GM18519 (cell line): ENCODE measurements around the gene STK32C.
"Not testable (repeated sequence)": the region's sequence is repeated elsewhere in the genome, so short reads cannot be mapped to it uniquely, and the experiment has no call there.

Experiments used
- ATAC-seq: cut with Tn5 transposase; IDR thresholded peaks from one replicate; pipeline ENCODE4 v1.9.1; 2021; ENCODE audit warnings: mild to moderate bottlenecking, moderate library complexity; ENCODE audit not compliant: unreplicated experiment, low FRiP score

Gene STK32C

DNA sequence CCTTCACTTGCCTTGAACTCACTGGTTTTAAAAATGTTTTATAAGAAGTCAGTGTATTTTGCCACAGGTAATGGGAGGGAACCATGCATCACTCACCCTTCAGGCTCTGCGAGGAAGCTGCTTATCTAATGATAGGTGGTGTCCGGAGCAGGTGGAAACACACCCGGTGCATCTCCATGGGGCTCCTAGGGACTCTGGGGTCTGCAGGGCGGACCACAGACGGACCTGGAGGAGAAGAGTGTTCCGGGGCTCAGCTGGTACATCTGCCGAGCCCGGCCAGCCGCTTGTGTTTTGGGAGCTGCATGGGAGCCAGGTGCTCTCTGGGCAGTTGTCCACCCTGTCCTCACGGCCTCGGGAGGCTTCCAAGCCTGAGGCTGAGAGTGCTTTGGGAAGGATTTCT is 31.5 kb upstream of the STK32C start:
- ATAC-seq = no peak

- ATAC-seq = no peak
These were observed 31.1 kb upstream of the STK32C start for GRCh38 chr10:132338876-132339275.

DNA sequence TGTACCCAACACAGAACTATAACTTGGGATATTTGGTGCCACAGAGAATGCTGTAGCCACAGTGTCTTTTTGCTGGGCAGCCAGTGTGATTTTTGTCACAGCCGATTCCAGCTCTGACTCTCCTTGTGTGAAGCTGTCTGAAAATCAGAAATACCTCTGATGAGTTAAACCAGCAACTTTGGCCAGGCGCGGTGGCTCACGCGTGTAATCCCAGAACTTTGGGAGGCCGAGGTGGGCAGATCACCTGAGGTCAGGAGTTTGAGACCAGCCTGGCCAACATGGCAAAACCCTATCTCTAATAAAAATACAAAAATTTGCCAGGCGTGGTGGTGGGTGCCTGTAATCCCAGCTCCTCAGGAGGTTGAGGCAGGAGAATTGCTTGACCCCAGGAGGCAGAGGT is 30.1 kb upstream of the STK32C start:
- ATAC-seq = not testable (repeated sequence)

GRCh38 chr10:132336919-132337407 is 29.2 kb upstream of the STK32C start:
- ATAC-seq = no peak

DNA sequence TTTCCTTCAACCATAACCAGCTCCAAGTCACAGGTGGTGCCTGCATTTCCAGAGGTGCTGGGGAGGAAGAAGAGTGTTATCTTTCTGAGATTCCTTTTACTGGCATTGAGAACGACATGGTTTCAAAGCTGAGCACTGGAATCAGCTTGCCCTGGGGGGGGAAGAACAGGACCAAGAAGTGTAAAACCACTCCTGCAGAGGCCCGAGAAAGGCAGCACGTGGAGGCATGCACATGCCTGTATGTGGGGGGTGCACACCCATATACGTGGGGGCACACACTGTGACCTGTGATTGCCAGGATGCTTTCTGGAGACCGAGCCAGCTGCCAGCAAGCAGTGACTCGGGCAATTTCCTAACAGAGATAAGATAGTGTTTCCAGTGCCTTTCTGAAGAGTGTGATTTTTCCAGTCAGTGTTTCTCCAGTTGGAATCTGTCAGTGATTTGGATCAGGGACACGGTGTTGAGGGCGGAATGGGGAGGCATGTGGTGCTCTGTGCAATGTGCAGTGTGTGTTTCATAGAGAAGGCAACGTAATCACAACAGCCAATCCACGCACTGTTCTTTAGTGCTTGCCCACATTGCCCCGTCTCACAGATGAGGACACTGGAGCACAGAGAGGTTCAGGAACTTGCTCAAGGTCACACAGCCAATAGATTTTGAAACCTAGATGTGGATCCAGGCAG is 28.5 kb upstream of the STK32C start:
- ATAC-seq = no peak

DNA sequence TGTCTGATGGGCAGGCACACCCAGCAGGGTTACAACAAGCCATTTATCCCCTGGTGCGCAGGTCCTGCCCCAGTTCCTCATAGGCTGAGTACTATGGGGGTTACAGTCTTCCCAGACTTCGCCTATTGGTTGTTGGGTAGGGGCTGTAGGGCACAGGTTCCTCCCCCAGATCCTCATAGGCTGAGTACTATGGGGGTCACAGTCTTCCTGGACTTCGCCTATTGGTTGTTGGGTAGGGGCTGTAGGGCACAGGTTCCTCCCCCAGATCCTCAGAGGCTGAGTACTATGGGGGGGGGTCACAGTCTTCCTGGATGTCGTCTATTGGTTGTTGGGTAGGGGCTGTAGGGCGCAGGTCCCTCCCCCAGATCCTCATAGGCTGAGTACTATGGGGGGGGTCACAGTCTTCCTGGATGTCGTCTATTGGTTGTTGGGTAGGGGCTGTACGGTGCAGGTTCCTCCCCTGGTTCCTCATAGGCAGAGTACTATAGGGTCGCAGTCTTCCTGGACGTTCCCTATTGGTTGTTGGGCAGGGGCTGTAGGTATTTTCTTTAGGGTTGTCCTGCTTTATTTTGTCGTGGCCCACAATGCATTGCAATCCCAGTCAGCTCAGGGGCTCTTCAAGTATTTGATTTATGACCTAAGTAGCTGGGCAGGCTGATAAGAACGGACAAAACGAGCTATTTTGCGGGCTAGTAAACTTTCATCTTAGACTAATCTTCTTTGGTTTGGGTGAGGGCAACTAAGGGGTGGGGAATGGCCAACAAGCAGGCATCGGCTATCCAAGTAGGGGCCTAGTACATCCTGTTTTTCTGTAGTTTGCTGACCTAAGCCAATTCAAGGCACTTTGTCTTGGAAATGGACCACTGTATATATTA is 27.7 kb upstream of the STK32C start:
- ATAC-seq = peak; percentile 32

DNA sequence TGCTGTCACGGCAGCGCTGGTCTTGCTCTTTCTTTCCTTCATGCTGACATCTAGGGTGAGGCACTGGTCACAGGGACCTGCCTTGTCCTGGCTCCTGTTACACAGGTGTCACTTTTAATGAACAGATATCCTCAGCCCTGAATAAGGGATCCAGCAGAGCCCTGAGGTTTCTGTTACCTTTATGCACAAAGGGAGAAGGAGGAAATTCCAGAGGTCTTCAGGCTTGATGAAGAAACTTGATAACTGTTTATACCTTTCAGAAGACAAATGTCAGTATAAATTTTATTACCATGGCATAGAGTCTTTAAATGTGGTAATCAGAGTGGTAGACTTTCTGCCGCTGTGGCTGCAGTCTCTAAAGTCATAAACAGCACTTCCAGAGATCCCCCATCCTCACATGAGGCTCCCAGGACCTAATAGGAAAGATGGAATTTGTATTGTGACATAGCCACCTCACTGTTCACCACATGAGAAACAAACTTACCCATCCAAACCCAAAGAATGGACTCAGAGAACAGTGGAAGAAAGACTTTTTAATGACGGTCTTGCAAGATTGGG is 27.0 kb upstream of the STK32C start:
- ATAC-seq = no peak

DNA sequence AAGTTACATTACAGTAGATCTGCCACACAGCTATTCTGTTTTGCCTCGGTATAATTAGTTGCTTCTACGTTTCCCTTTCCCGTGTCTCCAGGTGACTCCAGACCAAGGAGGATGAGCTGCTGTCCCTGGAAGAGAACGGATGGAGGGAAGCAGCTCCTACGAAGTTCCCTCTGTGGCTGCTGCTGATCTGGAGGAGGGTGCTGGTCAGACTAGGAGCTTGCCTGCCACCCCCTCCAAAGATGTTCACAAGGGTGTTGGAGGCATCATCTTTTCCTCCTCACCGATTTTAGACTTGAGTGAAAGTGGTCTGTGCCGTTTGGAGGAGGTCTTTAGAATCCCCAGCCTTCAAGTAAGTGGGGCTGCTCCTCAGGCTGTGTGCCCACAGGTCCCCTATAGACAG is 25.6 kb upstream of the STK32C start:
- ATAC-seq = no peak

DNA sequence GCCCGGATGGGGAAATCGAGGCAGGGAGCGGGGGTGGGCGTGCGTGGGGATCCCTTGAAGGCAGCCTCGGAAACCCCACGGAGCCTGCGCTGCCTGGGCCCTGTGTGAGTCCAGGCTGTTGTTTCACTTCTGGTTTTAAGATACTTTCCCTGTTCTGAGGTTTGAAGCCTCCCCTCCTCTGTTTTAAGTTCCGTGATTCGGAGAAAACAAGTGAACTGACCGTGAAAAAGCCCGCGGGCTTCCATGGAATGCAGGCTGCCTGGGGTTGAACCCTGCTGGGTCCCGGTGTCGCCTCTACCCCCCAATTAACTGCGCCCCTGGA is 24.6 kb upstream of the STK32C start:
- ATAC-seq = peak; percentile 27

DNA sequence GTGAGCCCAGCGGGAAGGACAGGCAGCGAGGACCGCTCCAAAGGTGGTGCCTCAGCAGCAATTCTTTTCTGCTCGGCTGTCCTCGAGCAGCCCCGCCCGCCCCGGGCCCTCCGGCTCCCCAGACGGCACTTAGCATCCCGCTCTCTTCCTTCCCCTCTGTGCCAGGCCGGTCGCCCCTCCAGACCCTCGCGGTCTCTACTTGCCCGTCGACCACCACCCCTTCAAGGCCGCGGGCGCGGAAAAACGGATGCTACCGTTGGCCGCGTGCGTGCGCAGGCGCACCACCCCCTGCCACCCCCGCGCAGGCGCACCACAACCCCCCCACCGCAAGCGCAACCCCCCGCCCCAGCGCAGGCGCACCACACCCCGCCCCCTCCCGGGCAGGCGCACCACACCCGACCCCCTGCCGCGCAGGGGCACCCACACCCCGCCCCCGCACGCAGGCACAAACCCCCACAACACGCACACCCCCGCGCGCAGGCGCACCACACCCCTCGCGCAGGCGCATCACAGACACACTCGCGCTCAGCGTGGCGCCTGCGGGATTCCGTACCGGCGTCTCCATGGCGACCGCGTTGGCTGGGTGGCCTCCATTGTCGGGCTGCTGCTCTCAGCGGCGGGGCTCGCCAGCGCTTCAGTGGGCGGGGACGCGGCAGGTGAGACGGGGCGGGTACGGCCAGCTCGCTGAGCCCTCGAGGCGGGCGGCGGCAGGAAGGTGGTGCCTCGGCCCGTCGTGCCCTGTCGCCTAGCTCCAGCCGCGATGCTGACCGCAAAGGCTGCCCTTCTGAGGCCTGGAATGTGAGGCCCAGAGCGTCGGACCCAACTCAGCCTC is 24.1 kb upstream of the STK32C start, which contains the start of gene LRRC27:
TSS of gene LRRC27 (plus strand) at position 593 of the 832 bp plus-strand sequence. CDS start 1,332 bp downstream, outside the sequence.
- ATAC-seq = peak; percentile 68

DNA sequence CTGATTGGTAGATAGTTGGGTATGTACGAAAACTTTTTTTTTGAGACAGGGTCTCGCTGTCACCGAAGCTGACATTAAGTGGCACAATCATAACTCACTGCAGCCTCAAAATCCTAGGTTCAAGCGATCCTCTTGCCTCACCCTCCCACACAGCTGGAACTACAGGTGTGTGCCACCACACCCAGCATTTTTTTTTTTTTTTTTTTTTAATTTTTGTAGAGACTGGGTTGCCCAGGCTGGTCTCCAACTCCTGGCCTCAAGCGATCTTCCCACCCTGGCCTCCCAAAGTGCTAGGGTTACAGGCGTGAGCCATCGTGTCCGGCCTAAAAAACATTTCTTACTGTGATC is 22.7 kb upstream of the STK32C start:
- ATAC-seq = no peak

DNA sequence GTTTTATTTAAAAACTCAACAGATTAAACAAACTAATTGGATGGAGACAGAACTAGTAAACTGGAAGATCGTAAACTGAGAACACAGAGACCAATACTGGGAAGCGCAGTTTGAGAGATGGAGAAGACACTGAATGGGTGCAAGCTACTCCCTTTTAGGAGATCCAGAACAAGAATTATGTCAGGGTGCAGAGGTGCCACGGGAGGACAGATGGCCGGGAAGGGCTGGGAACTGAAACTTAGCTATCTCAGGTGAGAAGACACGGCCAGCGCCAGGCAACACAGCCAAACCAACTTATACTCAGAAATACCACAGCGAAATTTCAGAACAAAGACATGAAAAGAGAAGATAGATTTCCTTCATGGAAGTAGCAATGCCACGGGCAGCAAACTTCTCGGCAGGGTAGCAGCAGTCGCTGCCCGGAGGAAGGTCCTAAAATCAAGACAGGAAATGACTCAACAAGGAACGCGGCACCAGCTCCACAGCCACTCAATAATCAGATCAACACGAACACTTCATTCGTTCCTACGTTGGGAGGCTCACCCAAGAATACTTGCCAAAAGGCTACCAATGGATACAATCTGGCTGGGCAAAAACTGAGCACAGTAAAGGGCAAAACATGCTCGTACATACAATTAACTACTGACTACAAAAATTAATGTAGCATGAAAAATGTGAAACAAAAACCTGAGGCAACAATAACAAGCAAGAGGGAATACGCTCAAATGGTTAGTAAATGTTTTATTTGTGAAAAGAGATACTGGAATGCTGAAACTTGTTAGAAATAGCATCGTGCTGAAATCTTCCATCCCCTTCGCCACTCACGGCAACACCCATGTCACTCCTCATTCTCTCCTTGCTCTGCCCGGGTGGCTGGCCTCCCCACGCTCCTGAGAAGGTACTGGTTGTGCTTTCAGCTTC is 22.1 kb upstream of the STK32C start:
- ATAC-seq = no peak

DNA sequence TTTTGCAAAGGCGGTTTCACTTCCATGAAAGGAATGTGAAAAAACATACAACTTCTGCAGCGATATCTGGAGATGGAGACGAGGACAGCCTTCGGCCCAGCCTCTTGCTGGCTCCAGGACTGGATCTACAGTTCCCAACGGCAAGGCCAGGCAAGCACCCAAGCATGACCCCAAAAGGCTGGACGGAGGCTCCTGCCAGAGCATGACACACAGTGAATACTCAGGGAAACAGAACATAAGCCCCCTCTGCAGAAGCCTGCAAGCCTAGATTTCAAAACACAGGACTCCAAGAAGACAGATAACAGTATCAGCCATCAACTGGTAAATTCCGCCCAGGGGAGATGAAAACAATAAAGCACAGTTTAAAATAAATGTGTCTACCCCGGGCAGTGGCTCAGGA is 21.0 kb upstream of the STK32C start:
- no peak for ATAC-seq

- ATAC-seq = no peak
These were observed 20.4 kb upstream of the STK32C start for GRCh38 chr10:132328106-132328505.

- no peak for ATAC-seq
These were observed 19.2 kb upstream of the STK32C start for GRCh38 chr10:132326925-132327324.

DNA sequence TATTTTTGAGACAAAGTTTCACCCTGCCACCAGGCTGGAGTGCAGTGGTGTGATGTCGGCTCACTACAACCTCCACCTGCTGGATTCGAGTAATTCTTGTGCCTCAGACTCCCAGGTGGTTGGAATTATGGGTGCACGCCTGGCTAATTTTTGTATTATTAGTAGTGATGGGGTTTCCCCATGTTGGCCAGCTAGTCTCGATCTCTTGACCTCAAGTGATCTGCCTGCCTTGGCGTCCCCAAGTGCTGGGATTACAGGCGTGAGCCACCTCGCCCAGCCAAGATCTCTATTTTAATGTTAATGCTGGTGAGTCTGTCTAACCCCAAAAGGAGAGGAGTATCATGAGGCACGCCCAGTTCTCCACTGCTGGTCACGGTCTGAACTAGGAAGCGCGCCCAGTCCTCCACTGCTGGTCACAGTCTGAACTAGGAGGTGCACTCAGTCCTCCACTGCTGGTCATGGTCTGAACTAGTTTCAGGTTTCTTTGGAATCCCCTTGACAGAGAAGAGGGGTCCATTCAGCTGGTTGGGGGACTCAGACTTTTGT is 18.7 kb upstream of the STK32C start:
- no peak for ATAC-seq

GRCh38 chr10:132324186-132324585 is 16.4 kb upstream of the STK32C start:
- ATAC-seq = no peak

- ATAC-seq = no peak
These were observed 14.9 kb upstream of the STK32C start for GRCh38 chr10:132322586-132323048.

DNA sequence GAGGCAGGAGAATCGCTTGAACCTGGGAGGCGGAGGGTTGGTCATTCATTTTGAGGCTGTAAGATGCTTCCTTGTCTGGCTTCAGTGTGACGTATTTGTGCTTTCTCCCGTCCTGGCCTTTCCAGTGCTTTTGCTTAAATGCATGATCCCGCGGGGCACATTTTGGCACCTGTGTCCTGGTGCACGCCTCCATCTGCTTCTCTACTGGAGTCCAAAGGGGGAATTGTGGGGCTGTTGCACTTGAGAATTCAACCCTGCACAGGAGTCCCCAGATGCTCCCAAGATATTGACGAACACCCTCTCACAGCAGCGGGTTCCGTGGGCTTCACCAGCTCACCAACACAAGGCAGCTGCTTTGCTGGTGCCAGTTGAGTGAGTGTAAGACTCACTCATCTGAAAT is 14.0 kb upstream of the STK32C start:
- ATAC-seq = no peak
